HL-60/S4 treated with retinoic acid at 250 ng/mL for 4 days and 3 days (cell line): ENCODE results near the gene TBC1D7.

ENCODE experiments used
- in situ Hi-C: fragments of 300-500 bp; cut with MboI; formaldehyde crosslinking; loops from 2 replicates; pipeline ENCODE4 v1.7.0; 2022; ENCODE audit warnings: low sequenced_read_pairs

Gene TBC1D7

GRCh38 chr6:13273931-13274706 is 54.2 kb downstream of the TBC1D7 start:
- in situ Hi-C loops = no loop called here

GRCh38 chr6:13273202-13273930 is 55.0 kb downstream of the TBC1D7 start:
- in situ Hi-C loops = no loop called here

DNA sequence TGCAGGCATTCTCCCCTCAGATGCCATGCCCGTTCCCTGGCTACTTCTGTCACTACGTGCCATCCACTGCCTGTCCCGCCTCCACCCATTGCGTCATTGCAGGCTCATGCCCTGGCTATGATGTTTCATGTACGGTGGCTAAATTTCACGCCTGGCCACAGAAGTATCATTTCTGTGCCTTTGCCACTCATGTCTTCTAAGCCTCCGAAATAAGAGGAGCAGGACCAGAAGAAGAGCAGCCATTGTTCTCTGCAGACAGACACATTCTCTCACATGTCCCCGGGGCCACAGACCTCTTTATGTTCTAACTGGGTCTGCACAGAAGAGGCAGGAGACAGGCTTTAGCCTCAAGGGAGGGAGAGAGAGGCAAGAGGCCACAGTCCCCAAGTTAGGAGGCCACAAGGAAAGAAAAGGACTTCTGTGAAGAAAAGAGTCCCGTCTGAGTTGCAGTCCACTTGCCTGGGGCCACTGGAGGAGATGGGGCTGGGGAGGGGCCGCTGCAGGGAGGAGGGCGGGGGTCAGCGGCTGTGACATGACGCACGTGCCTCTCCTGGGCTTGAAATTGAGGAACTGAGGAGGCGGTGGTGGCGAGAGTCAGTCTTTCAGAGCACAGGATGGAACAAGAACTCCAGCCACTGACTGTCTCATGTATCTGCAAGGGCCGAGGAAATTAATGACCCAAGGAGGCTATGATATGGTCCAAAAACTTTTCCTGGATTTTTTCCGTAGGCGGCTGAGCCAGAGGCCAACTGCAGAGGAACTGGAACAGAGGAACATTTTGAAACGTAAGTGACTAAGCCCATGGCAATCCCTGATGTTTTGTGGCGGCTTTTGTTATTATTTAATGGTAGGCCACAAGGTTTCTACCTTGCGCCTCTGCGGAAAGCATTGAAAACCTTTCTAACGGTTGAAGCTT is 55.9 kb downstream of the TBC1D7 start:
- in situ Hi-C loops = no loop called here

GRCh38 chr6:13268913-13269518 is 59.3 kb downstream of the TBC1D7 start:
- in situ Hi-C loops = no loop called here

DNA sequence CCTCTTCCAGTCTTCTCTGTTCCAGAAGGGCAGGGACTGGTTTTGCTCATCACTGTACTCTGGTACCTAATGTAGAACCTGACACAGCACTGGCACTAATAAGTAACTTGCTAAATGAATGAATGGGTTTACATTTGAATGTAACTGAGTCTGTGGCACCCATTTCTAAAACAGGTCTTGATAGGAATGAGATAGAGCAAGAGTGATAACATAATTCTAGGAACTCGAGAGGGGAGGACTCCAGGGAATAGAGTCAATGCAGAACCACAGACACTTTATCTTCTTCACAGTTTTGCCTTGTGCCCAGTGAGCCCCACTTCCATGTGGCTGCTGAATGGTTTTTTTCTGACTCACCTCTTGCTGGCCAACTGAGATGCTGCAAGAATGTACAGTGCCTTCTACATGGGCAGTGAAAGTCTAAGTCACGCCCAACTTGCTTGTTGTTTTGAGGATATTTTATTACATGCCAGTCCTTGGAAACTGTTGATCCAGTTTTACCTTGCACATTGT is 61.1 kb downstream of the TBC1D7 start:
- in situ Hi-C loops = no loop called here

DNA sequence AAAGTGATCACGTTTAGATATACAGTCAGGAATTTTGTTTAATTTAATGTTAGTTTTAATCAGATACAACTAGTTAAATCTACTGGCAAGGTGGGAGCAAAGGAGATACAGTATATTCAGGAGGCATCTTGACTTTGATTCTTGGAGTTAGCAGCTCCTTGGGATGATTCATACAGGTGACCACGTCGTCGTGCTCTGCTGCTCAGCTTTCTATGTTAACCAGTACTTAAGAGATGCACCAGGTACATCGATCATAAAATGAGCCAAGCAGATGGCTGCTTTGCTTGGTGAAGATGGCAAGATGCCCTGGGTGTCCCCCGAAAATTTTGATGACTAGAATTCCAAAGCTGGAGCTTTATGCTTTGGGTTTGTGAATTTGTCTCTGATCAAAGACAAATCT is 64.7 kb downstream of the TBC1D7 start:
- in situ Hi-C loops = no loop called here

GRCh38 chr6:13262302-13263230 is 65.8 kb downstream of the TBC1D7 start:
- in situ Hi-C loops = no loop called here

GRCh38 chr6:13261464-13261994 is 66.8 kb downstream of the TBC1D7 start:
- in situ Hi-C loops = no loop called here

DNA sequence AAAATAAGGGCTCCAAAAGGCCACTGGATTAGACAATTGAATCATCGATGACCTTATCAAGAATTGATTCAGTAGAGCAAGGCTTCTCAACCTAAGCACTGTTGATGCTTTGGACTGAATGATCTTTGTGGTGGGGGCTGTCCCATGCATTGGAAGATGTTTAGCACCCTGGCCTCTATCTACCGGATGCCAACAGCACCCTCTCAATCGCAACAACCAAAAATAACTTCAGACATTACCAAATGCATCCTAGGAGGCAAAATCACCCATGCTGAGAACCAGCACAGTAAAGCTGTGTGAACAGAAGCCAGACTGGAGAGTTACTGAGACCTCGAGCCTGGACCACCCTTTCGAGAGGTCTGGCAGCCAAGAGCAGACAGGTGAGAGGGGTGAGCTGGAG is 67.5 kb downstream of the TBC1D7 start:
- in situ Hi-C loops = no loop called here

GRCh38 chr6:13260101-13260598 is 68.2 kb downstream of the TBC1D7 start:
- in situ Hi-C loops = no loop called here

- in situ Hi-C loops = no loop called here
Measured at GRCh38 chr6:13259393-13259792, 68.9 kb downstream of the TBC1D7 start.

DNA sequence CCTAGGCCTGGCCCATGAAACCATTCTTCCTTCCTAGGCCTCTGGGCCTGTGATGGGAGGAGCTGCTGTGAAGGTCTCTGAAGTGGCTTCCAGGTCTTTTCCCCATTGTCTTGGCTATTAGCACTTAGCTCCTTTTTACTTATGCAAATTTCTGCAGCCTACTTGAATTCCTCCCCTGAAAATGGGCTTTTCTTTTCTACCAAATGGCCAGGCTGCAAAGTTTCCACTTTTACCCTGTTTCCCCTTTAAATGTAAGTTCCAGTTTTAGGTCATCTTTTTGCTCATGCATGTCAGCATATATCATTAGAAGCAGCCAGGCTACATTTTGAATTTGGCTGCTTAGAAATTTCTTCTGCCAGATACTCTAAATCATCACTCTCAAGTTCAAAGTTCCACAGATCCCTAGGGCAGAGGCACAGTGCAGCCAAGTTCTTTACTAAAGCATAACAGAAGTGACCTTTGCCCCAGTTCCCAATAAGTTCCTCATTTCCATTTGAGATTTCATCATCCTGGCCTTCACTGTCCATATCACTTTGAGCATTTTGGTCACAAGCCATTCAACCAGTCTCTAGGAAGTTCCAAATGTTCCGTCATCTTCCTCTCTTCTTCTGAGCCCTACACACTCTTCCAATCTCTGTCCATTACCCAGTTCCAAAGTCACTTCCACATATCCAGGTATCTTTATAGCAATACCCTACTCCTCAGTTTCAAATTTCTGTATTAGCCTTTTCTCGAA is 71.9 kb downstream of the TBC1D7 start:
- in situ Hi-C loops = no loop called here
